ENCODE measurements around the gene RFESD. TPM values are rescaled to one million over a fixed set of nuclear protein-coding genes. Genes with fewer than 3 reads are reported as not detected.

RFESD gene
- total RNA-seq, 1 experiment from 2014 or later = 2.2 TPM

GRCh38 chr5:95624368-95624767, 22.2 kb upstream of the RFESD start:
- Histone ChIP-seq H3K27ac (ENCODE audit: low read length) (no peak overlapping the region), H3K4me3 (ENCODE audit: low read depth in 2 of 2, low read length in 2 of 2) (no peak overlapping the region), H3K27me3 (ENCODE audit: control insufficient read depth, insufficient read depth, low read length) (no peaks in the 10 kb centered on the region), H3K36me3 (ENCODE audit: control insufficient read depth, insufficient read depth, low read length) (no peaks in the 10 kb centered on the region), H3K9me3 (ENCODE audit: control insufficient read depth, insufficient read depth, low read depth, low read length) (no peaks in the 10 kb centered on the region), H3K4me1 (ENCODE audit: control insufficient read depth, insufficient read depth, low read length) (peaks cover 6% of the 10 kb centered on the region; the same call in 1 of the 2 replicates)
- ATAC-seq (no peak), DNase-seq (ENCODE audit: low read depth, low spot score) (no peak)
- BruUV-seq (replicated peaks) = no TSS peak
- ChIA-PET POLR2A (no interaction called here), CTCF (no interaction called here)
- in situ Hi-C loops (cut with HindIII; ENCODE audit: low pct_unique_long_range_greater_than_20kb, low sequenced_read_pairs) = no loop called here
- TF ChIP-seq SIN3A (IDR thresholded peaks at IDR 0.05; ENCODE audit: borderline replicate concordance, insufficient read depth, low read depth, low read length) = no peak
- TF ChIP-seq TCF7L2 (IDR thresholded peaks at IDR 0.05; ENCODE audit: low read depth, low read length) = no peak
- no peak for TF ChIP-seq CTCF (IDR thresholded peaks at IDR 0.05)
- TF ChIP-seq POLR2AphosphoS5 (IDR thresholded peaks at IDR 0.05; ENCODE audit: low read depth, low read length) = no peak
- no peak for TF ChIP-seq REST (IDR thresholded peaks at IDR 0.05; ENCODE audit: insufficient read depth in 1 of 2, low read depth in 2 of 2, low read length in 1 of 2)
- intact Hi-C loops (cut with micrococcal nuclease; ENCODE audit: unreplicated experiment) = no loop called here

- DNase-seq (ENCODE audit: low read depth, low spot score) (no peak), ATAC-seq (no peak)
- no peaks in the 10 kb centered on the region for H3K27me3 ChIP-seq (ENCODE audit: control insufficient read depth, insufficient read depth, low read length)
- peaks cover 7% of the 10 kb centered on the region; the same call in 1 of the 2 replicates for H3K4me1 ChIP-seq (ENCODE audit: control insufficient read depth, insufficient read depth, low read length)
- BruUV-seq (replicated peaks) = no TSS peak
- ChIA-PET CTCF (no interaction called here), POLR2A (no interaction called here)
- no peak overlapping the region for H3K27ac ChIP-seq (ENCODE audit: low read length)
- TF ChIP-seq POLR2AphosphoS5 (IDR thresholded peaks at IDR 0.05; ENCODE audit: low read depth, low read length) = no peak
- no peaks in the 10 kb centered on the region for H3K9me3 ChIP-seq (ENCODE audit: control insufficient read depth, insufficient read depth, low read depth, low read length)
- no peak overlapping the region for H3K4me3 ChIP-seq (ENCODE audit: low read depth in 2 of 2, low read length in 2 of 2)
- intact Hi-C loops (cut with micrococcal nuclease; ENCODE audit: unreplicated experiment) (no loop called here), in situ Hi-C loops (cut with HindIII; ENCODE audit: low pct_unique_long_range_greater_than_20kb, low sequenced_read_pairs) (no loop called here)
- no peaks in the 10 kb centered on the region for H3K36me3 ChIP-seq (ENCODE audit: control insufficient read depth, insufficient read depth, low read length)
Measured at GRCh38 chr5:95626701-95627100, 19.9 kb upstream of the RFESD start.

DNA sequence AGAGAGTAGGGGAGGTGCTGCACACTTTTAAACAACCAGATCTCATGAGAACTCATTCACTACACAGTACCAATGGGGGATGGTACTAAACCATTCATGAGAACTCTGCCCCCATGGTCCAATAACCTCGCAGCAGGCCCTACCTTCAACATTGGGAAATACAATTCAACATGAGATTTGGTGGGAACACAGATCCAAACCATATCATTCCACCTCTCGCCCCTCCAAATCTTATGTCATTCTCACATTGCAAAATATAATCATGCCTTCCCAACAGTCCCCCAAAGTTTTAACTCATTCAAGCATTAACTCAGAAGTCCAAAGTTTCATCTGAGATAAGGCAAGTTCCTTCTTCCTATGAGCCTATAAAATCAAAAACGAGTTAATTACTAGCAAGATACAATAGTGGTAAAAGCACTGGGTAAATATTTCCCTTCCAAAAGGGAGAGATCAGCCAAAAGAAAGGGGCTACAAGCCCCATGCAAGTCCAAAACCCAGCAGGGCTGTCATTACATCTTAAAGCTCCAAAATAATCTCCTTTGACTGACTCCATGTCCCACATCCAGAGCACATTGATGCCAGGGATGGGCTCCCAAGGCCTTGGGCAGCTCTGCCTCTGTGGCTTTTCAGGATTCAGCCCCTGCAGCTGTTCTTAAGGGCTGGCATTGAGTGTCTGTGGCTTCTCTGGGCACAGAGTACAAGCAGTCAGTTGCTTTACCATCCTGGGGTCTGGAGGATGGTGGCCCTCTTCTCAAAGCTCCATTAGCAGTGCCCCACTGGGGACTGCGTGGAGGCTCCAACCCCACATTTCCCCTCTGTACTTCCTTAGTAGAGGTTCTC, 18.4 kb upstream of the RFESD start:
- Histone ChIP-seq H3K36me3 (ENCODE audit: control insufficient read depth, insufficient read depth, low read length) (no peaks in the 10 kb centered on the region), H3K9me3 (ENCODE audit: control insufficient read depth, insufficient read depth, low read depth, low read length) (no peaks in the 10 kb centered on the region), H3K27me3 (ENCODE audit: control insufficient read depth, insufficient read depth, low read length) (no peaks in the 10 kb centered on the region), H3K4me3 (ENCODE audit: low read depth in 2 of 2, low read length in 2 of 2) (no peak overlapping the region), H3K4me1 (ENCODE audit: control insufficient read depth, insufficient read depth, low read length) (0 out of 2 replicates have a peak, but pooled peaks cover 4% of the 10 kb centered on the region), H3K27ac (ENCODE audit: low read length) (no peak overlapping the region)
- ChIA-PET POLR2A (no interaction called here), CTCF (no interaction called here)
- DNase-seq (ENCODE audit: low read depth, low spot score) (no peak), ATAC-seq (no peak)
- intact Hi-C loops (cut with micrococcal nuclease; ENCODE audit: unreplicated experiment) = no loop called here
- no TSS peak for BruUV-seq (replicated peaks)
- in situ Hi-C loops (cut with HindIII; ENCODE audit: low pct_unique_long_range_greater_than_20kb, low sequenced_read_pairs) = no loop called here
- no peak for TF ChIP-seq CTCF (IDR thresholded peaks at IDR 0.05)
- TF ChIP-seq SIN3A (IDR thresholded peaks at IDR 0.05; ENCODE audit: borderline replicate concordance, insufficient read depth, low read depth, low read length) = no peak
- no peak for TF ChIP-seq TCF7L2 (IDR thresholded peaks at IDR 0.05; ENCODE audit: low read depth, low read length)

Data from Panc1 (cell line).